Measurements from ENCODE around the gene SEPTIN2.
"Not testable (repeated sequence)": the region's sequence is repeated elsewhere in the genome, so short reads cannot be mapped to it uniquely, and the experiment has no call there.

The SEPTIN2 gene

GRCh38 chr2:241315879-241316631 lies at the start of gene SEPTIN2:
Gene SEPTIN2, plus strand, starts transcription at chr2:241315925. Its CDS starts 8,308 bp downstream, at chr2:241324233.
- peak; percentile 5 to 64 for DNase-seq (ENCODE audit: low read depth in 1 of 2, low spot score in 1 of 2)

- no peak for DNase-seq (ENCODE audit: low read depth in 1 of 2, low spot score in 1 of 2)
Observed at GRCh38 chr2:241267249-241268067, 48.3 kb upstream of the SEPTIN2 start.

DNA sequence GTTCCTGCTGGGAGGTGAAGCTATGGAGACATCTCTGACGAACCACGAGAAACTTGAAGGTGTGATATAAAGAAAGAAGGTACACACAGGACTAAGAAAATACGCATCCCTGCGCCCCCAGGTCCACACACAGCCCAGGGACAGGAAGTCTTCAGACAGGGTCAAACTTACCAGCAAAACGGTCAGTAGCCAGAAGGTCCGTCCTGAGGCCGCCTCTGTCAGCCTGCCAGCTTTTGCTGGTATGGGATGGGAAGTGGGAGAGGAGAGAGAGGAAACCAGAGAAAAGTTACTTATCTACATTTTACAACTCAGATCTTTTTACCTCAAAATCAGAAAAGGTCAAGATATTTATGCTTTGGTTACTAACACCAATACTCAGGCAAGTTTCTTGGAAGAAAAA lies 47.4 kb upstream of the SEPTIN2 start:
- DNase-seq (ENCODE audit: low read depth in 1 of 2, low spot score in 1 of 2), result no peak

- DNase-seq (ENCODE audit: low read depth in 1 of 2, low spot score in 1 of 2), result no peak
Observed at GRCh38 chr2:241268716-241269445, 46.8 kb upstream of the SEPTIN2 start.

DNA sequence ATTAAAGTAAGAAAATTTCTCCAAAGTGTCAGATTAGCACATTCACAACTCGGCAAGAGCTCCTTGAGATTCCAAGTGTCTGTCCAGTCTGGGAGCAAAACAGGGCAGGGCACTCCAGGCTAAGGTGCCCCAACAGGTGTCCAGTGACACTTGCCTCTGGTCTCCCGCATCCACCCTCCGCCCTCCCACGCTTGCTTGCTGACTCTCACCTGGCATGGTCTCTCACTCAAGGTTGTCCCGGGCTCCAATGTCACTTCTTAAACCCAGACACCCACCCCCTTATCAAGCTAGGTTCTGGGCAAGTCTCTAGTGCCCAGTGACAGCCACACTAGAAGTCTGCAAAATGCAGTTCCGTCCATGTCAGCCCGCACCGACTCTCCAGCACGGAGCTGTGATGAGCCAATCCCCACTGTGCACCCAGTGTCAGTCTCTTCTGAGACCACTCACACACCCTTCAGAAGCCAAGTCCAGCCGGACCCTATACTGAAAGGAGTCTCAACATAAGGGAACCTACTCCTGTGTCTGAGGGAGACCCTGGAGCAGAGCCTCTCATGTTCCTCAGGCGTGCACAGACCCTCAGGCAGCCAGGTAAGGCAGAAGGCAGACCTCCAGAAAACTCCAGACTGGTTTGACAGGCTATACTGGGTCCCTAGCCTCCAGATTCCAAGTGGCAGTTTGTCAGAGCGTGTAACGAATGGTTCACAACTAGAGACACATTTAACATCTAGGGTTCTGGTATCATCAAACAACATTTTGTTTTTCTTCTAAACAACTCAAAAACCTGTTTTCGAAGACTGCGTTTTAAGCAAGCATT lies 45.8 kb upstream of the SEPTIN2 start:
- no peak for DNase-seq (ENCODE audit: low read depth in 1 of 2, low spot score in 1 of 2)

DNA sequence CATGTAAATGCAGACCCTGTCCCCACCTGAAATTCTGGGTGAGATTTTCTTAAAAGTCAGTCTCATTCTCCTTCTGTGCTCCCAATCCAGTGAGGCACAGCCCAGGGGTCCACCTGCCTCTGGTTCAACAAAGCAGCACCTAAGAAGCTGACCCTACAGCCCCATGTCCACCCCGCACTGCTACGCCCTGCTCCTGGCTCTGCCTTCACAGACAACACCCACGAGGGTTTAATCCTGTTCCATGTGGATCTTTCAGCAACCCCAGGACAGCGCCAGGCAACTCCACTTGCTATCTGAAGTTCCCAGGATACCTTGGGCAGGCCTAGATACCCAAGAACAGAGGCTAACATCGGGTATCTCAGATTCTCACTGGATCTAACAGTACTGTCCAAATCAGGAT lies 45.2 kb upstream of the SEPTIN2 start:
- DNase-seq (ENCODE audit: low read depth in 1 of 2, low spot score in 1 of 2), result no peak

DNA sequence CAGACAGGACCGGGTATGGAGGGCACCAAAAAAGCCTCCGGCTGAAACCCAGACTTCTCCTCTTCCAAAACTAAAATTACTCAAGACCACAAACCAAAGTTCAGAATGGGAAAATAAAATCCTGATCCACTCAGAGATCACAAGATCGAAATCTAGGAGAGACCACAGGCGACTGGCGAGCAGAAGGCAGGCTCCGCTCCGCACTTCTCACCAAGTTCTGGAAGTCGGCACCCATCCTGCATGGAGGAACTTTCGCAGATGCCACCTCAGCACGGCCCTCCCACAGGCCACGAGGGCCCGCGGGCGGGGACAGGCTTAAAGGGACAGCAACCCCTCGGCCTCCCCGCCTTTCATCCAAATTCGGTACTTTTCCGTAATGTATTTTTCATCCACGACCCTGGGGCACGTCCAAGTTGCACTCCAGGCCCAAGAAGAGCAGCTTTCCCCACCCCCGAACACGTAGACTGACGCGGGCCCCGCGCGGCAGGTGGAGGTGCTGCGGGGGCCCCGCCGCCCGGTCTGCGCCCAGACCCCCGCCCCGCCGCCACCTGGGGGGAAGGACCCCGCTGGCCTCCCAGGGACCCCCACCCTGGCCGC lies 43.9 kb upstream of the SEPTIN2 start:
- peak; percentile 16 to 43 for DNase-seq (ENCODE audit: low read depth in 1 of 2, low spot score in 1 of 2)

- DNase-seq (ENCODE audit: low read depth in 1 of 2, low spot score in 1 of 2), result peak; percentile 13 to 35
Observed at GRCh38 chr2:241272303-241273209, 43.2 kb upstream of the SEPTIN2 start.

DNA sequence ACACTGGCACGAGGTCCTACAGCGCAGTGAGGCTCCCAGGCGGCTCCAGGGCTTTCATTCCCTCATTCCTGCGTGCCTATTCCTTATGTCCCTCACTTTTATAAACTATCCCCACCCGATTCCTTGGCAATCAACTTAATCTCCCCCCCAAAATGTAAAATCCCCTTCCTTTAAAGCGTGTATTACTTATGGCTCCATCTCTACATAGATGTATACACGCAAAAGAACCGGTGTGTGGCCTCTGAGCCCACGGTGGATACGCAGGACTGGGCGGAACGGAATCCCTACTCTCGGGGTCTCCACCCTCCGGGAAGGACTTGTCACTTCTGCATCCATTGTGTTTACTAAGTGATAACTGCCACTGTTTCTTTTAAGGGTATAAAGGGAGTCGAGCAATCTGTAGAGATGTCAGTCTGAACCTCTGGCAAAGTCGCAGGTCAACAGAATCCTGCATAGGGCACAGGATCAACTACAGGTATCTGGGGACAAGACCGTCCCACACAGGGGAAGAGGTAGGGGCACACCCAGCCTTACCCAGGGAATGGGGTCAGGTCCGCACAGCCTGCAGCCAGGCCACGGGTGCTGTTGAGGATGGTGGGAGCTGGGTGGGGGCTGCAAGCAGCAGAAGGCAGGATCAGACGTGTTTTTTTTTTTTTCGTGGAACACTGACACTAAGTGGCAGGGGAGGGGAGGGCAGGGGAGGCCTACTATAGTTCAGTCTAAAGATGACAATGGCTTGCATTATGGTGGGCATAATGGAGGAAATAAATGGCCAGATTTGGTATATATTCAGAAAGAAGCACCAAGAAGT lies 42.3 kb upstream of the SEPTIN2 start:
- DNase-seq (ENCODE audit: low read depth in 1 of 2, low spot score in 1 of 2), result no peak

- DNase-seq (ENCODE audit: low read depth in 1 of 2, low spot score in 1 of 2), result no peak
Observed at GRCh38 chr2:241274127-241274526, 41.6 kb upstream of the SEPTIN2 start.

GRCh38 chr2:241275504-241275903 lies 40.2 kb upstream of the SEPTIN2 start:
- no peak for DNase-seq (ENCODE audit: low read depth in 1 of 2, low spot score in 1 of 2)

GRCh38 chr2:241275910-241276309 lies 39.8 kb upstream of the SEPTIN2 start:
- DNase-seq (ENCODE audit: low read depth in 1 of 2, low spot score in 1 of 2), result no peak

GRCh38 chr2:241278306-241278705 lies 37.4 kb upstream of the SEPTIN2 start:
- not testable (repeated sequence) for DNase-seq (ENCODE audit: low read depth in 1 of 2, low spot score in 1 of 2)

- DNase-seq (ENCODE audit: low read depth in 1 of 2, low spot score in 1 of 2), result no peak
Observed at GRCh38 chr2:241279413-241279812, 36.3 kb upstream of the SEPTIN2 start.

- no peak for DNase-seq (ENCODE audit: low read depth in 1 of 2, low spot score in 1 of 2)
Observed at GRCh38 chr2:241279828-241280227, 35.9 kb upstream of the SEPTIN2 start.

DNA sequence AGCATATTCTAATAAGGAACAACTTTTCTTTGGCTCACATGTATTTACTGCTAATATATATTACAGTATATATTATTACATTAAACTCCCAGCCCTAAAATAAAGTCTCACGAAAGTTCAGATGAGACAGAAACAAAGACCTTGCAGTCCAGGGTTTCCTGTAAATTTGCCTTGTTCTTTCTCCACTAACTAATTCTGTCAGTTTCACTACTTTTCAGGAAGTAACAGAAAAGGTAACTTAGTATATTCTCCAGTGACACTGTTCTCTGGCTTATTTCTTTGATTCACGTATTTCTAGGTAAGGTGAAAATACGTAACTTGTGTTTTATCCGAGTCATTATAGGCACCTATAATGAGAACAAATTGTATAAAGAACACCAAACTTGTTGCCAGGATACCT lies 35.4 kb upstream of the SEPTIN2 start:
- no peak for DNase-seq (ENCODE audit: low read depth in 1 of 2, low spot score in 1 of 2)

- DNase-seq (ENCODE audit: low read depth in 1 of 2, low spot score in 1 of 2), result no peak
Observed at GRCh38 chr2:241282555-241282954, 33.2 kb upstream of the SEPTIN2 start.

GRCh38 chr2:241285596-241285995 lies 30.1 kb upstream of the SEPTIN2 start:
- no peak for DNase-seq (ENCODE audit: low read depth in 1 of 2, low spot score in 1 of 2)

Measured in stimulated activated CD4-positive, alpha-beta T cell treated with anti-CD3 and anti-CD28 coated beads, Interleukin-15, amount 100 ng/mL, for 1 hour (primary cell).